NB4 (cell line): Measurements from ENCODE around the gene ADAMTS4.

Source experiments
- CTCF ChIP-seq: IDR thresholded peaks from one replicate; pipeline ENCODE4 v1.5.1; 2012; ENCODE audit warnings: low read depth, low read length
- POLR2A ChIP-seq: IDR thresholded peaks from 2 replicates; pipeline ENCODE4 v1.6.1; 2011; ENCODE audit warnings: mild to moderate bottlenecking; ENCODE audit not compliant: insufficient read length; ENCODE audit errors: extremely low read depth
- TF ChIP-seq, protein P1 (sequence below): IDR thresholded peaks from 2 replicates; pipeline ENCODE4 v1.6.1; 2011; ENCODE audit warnings: low read depth, low read length

DNA sequence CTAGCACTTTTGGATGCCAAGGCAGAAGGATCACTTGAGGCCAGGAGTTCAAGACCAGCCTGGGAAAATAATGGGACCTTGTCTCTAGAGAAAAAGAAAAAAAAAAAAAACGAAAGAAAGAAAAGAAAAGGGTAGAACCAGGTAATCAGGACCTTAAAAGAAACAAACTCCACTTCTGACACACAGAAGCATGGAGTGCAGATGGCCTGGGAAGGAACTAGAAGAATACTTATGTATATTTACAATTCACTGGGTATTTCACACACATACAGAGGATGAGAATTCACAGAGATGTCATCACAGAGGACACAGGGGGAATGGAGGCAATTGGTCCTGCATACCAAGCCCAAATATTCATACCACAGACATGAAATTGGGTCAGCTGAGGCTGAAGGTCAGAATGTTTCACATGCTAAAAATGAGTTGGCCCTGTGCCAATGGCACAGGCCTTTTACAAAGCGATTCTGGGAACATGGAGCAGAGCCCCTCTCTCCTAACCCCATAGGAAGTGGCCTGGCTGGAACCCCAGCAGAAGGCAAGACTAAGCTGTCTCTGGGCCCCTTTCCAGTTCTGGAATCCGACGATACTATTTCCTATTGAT, 26.0 kb downstream of the ADAMTS4 start:
- TF ChIP-seq CTCF, result no peak
- TF ChIP-seq POLR2A, result no peak
- TF ChIP-seq, protein P1, sequence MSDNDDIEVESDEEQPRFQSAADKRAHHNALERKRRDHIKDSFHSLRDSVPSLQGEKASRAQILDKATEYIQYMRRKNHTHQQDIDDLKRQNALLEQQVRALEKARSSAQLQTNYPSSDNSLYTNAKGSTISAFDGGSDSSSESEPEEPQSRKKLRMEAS, result no peak
